OCI-M1 (cell line): ENCODE data around the gene NOP9.

Source experiments
- DNase-seq: peaks from one replicate; lab custom pipeline; 2025; lab: John Stamatoyannopoulos, UW

Gene NOP9

GRCh38 chr14:24299255-24300191, at the start of gene NOP9, which contains the start of gene DHRS1:
Gene NOP9 (plus strand): TSS chr14:24299850. CDS start chr14:24299955, 105 bp downstream.
Gene DHRS1 (minus strand): TSS chr14:24299780. CDS start chr14:24299106, 674 bp downstream.
- peak; percentile 92 for DNase-seq

- no peak for DNase-seq
Observed at GRCh38 chr14:24250354-24250753, 49.3 kb upstream of the NOP9 start.

GRCh38 chr14:24251880-24252288, 47.8 kb upstream of the NOP9 start:
- DNase-seq = no peak

- no peak for DNase-seq
Observed at GRCh38 chr14:24252289-24253124, 47.1 kb upstream of the NOP9 start.

GRCh38 chr14:24253936-24254335, 45.7 kb upstream of the NOP9 start:
- no peak for DNase-seq

GRCh38 chr14:24254630-24255392, 44.8 kb upstream of the NOP9 start:
- DNase-seq = no peak

GRCh38 chr14:24255438-24255837, 44.2 kb upstream of the NOP9 start:
- DNase-seq = no peak

- peak; percentile 84 for DNase-seq
Observed at GRCh38 chr14:24255931-24256711, 43.5 kb upstream of the NOP9 start.

- DNase-seq = no peak
Observed at GRCh38 chr14:24256960-24257359, 42.7 kb upstream of the NOP9 start.

- DNase-seq = no peak
Observed at GRCh38 chr14:24258119-24258518, 41.5 kb upstream of the NOP9 start.

GRCh38 chr14:24258548-24259265, 40.9 kb upstream of the NOP9 start:
- DNase-seq = no peak

- no peak for DNase-seq
Observed at GRCh38 chr14:24259282-24260025, 40.2 kb upstream of the NOP9 start.

GRCh38 chr14:24260026-24260779, 39.4 kb upstream of the NOP9 start:
- no peak for DNase-seq

- DNase-seq = no peak
Observed at GRCh38 chr14:24260780-24261157, 38.9 kb upstream of the NOP9 start.

- no peak for DNase-seq
Observed at GRCh38 chr14:24261256-24261968, 38.2 kb upstream of the NOP9 start.

- no peak for DNase-seq
Observed at GRCh38 chr14:24261969-24262327, 37.7 kb upstream of the NOP9 start.

- no peak for DNase-seq
Observed at GRCh38 chr14:24262821-24263733, 36.6 kb upstream of the NOP9 start, which contains the start of gene TGM1. Gene TGM1 (minus strand): TSS chr14:24263177. CDS start chr14:24262352, 825 bp downstream.
